Endothelial cell of umbilical vein (primary cell): Measurements from ENCODE around the gene GRID1. TPM values are rescaled to one million over a fixed set of nuclear protein-coding genes. Genes with fewer than 3 reads are reported as not detected.

Experiments used
- BruUV-seq: library from RNA; stranded (reverse); fragments of 400-500 nt; replicated peaks from 2 replicates; lab custom pipeline; 2021; lab: Mats Ljungman, UMichigan
- CTCF ChIA-PET: fragments of 300-600, 350-600 bp; sonication (Branson Sonifier 250); formaldehyde crosslinking; loops from one replicate; lab custom pipeline; 2021; ENCODE audit warnings: antibody characterized with exemption, inconsistent platforms; lab: Charles Lee
- POLR2A ChIA-PET: fragments of 300-600, 350-600 bp; sonication (Branson Sonifier 250); formaldehyde crosslinking; loops from one replicate; lab custom pipeline; 2021; ENCODE audit warnings: antibody characterized with exemption, inconsistent platforms; lab: Charles Lee
- DNase-seq: peaks from one replicate; pipeline ENCODE4 v3.0.0-alpha.2; 2011; ENCODE audit warnings: low read depth, low spot score
- FAIRE-seq: peaks from 2 replicates; lab custom pipeline; 2011; peaks lifted over from hg19 to GRCh38; lab: Jason Lieb, UNC
- H2AFZ ChIP-seq: 2 replicates; pipeline ENCODE4 v1.6.0; 2012; ENCODE audit warnings: low read depth, low read length, control low read depth, inconsistent platforms
- H3K27ac ChIP-seq: 2 replicates; pipeline ENCODE4 v1.5.1; 2011; ENCODE audit warnings: low read depth, mild to moderate bottlenecking, control low read depth, low read length, moderate library complexity; ENCODE audit not compliant: insufficient read depth
- H3K27me3 ChIP-seq, 2 experiments: 2 replicates each; pipeline versions ENCODE4 v1.6.0 to v1.6.1; 2011; ENCODE audit warnings: low read length in 2 of 2, mixed read lengths in 1 of 2; ENCODE audit not compliant: control insufficient read depth in 2 of 2, insufficient read depth in 2 of 2
- H3K36me3 ChIP-seq, 2 experiments: 2 replicates in 1 of 2; 3 replicates in 1 of 2; pipeline ENCODE4 v1.5.1; 2011; ENCODE audit warnings: low read length in 2 of 2, mild to moderate bottlenecking in 1 of 2, moderate library complexity in 1 of 2; ENCODE audit not compliant: control insufficient read depth in 2 of 2, insufficient read depth in 2 of 2; ENCODE audit errors: extremely low read depth in 1 of 2
- H3K4me1 ChIP-seq: 3 replicates; pipeline ENCODE4 v1.5.1; 2011; ENCODE audit warnings: mild to moderate bottlenecking, low read length; ENCODE audit not compliant: control insufficient read depth, insufficient read depth; ENCODE audit errors: extremely low read depth
- H3K4me2 ChIP-seq: 2 replicates; pipeline ENCODE4 v1.6.1; 2011; ENCODE audit warnings: low read length, control low read depth, mixed read lengths; ENCODE audit not compliant: insufficient read depth
- H3K4me3 ChIP-seq, 3 experiments: fragments of 200-600 bp in 1 of 3; sonication (generic), shearing (Covaris generic) in 1 of 3; replicated peaks in 1 of 3; 2 replicates each; pipeline ENCODE4 v1.5.1; 2011 to 2016; ENCODE audit warnings: control low read depth in 3 of 3, low read length in 3 of 3, mild to moderate bottlenecking in 2 of 3, inconsistent platforms in 1 of 3, low read depth in 1 of 3, moderate library complexity in 1 of 3; ENCODE audit not compliant: insufficient read depth in 1 of 3
- H3K79me2 ChIP-seq: 2 replicates; pipeline ENCODE4 v1.6.0; 2012; ENCODE audit warnings: low read length, inconsistent platforms; ENCODE audit not compliant: control insufficient read depth, insufficient read depth
- H3K9ac ChIP-seq: replicated peaks from 2 replicates; pipeline ENCODE3; 2011; ENCODE audit warnings: low read length, control low read depth; ENCODE audit not compliant: insufficient read depth; ENCODE audit errors: extremely low read depth
- H3K9me1 ChIP-seq: replicated peaks from 3 replicates; pipeline ENCODE4 v1.6.0; 2011; ENCODE audit warnings: mild to moderate bottlenecking, low read length; ENCODE audit not compliant: control insufficient read depth, insufficient read depth; ENCODE audit errors: extremely low read depth
- H3K9me3 ChIP-seq: replicated peaks from 2 replicates; pipeline ENCODE4 v1.5.1; 2012; ENCODE audit warnings: low read length, inconsistent platforms; ENCODE audit not compliant: control insufficient read depth, insufficient read depth
- H4K20me1 ChIP-seq: replicated peaks from 2 replicates; pipeline ENCODE3; 2011; ENCODE audit warnings: mild to moderate bottlenecking, low read length; ENCODE audit not compliant: control insufficient read depth, insufficient read depth; ENCODE audit errors: extremely low read depth
- EZH2 ChIP-seq: IDR thresholded peaks from 2 replicates; pipeline ENCODE4 v1.6.1; 2012; ENCODE audit warnings: borderline replicate concordance, low read depth, mild to moderate bottlenecking, moderate library complexity, low read length, inconsistent platforms; ENCODE audit not compliant: severe bottlenecking
- FOS ChIP-seq: IDR thresholded peaks from 2 replicates; pipeline ENCODE4 v1.6.1; 2011; ENCODE audit warnings: mild to moderate bottlenecking, low read length, moderate library complexity, borderline replicate concordance; ENCODE audit not compliant: insufficient read depth
- GATA2 ChIP-seq: IDR thresholded peaks from 2 replicates; pipeline ENCODE4 v1.7.0; 2011; ENCODE audit warnings: low read depth, mild to moderate bottlenecking, moderate library complexity, mixed read lengths, low read length; ENCODE audit not compliant: insufficient read length, insufficient read depth
- JUN ChIP-seq: IDR thresholded peaks from 2 replicates; pipeline ENCODE4 v1.6.1; 2011; ENCODE audit warnings: borderline replicate concordance, low read depth; ENCODE audit not compliant: insufficient read length, insufficient read depth
- MYC ChIP-seq: IDR thresholded peaks from one replicate; pipeline ENCODE4 v1.6.1; 2011; ENCODE audit warnings: mild to moderate bottlenecking, low read depth, low read length
- POLR2A ChIP-seq: IDR thresholded peaks from 2 replicates; pipeline ENCODE4 v1.6.1; 2012; ENCODE audit warnings: low read depth, mild to moderate bottlenecking, control low read depth, low read length
- POLR2AphosphoS5 ChIP-seq: IDR thresholded peaks from 2 replicates; pipeline ENCODE4 v1.6.1; 2012; ENCODE audit warnings: low read depth, mild to moderate bottlenecking, control low read depth, low read length, moderate library complexity; ENCODE audit not compliant: insufficient read depth
- dilution Hi-C: fragments of 300-500 bp; cut with MboI; formaldehyde crosslinking; loops from one replicate; pipeline ENCODE4 v1.15.0; 2019; ENCODE audit warnings: low sequenced_read_pairs; ENCODE audit not compliant: extremely low pct_ligation_motif_present
- intact Hi-C: fragments of 100-400 bp; cut with micrococcal nuclease; formaldehyde crosslinking; loops from one replicate; pipeline ENCODE4 v1.10.0; 2022
- polyA plus RNA-seq, 4 experiments: library from polyadenylated mRNA; depleted of rRNA in 3 of 4; stranded (reverse) in 3 of 4; unstranded in 1 of 4; fragments of >200 nt; gene quantifications; 2 replicates each; pipeline versions ENCODE4 v1.2.1 to v1.2.3, GENCODE V29; 2011 to 2012; ENCODE audit warnings: missing spikeins in 1 of 4
- total RNA-seq: library from RNA; stranded (reverse); gene quantifications from 2 replicates; pipeline ENCODE4 v1.2.3, GENCODE V29; 2021
- TF ChIP-seq, protein P1 (sequence below): IDR thresholded peaks from 2 replicates; pipeline ENCODE4 v1.6.1; 2011; ENCODE audit not compliant: insufficient read depth, insufficient read length
- TF ChIP-seq, protein P2 (sequence below), 2 donors: IDR thresholded peaks; 1 replicate in 1 of 2; 2 replicates in 1 of 2; pipeline ENCODE4 v1.5.1; 2011; ENCODE audit warnings: low read length in 2 of 2, mild to moderate bottlenecking in 2 of 2, moderate library complexity in 2 of 2, control low read depth in 1 of 2, inconsistent platforms in 1 of 2, low read depth in 1 of 2; ENCODE audit not compliant: insufficient read depth in 1 of 2; ENCODE audit errors: extremely low read depth in 1 of 2

GRID1 gene
- total and polyA plus RNA-seq, 2 donors (not counting 3 experiments of a cell fraction or from before 2014, with no cell fraction given): not detected

DNA sequence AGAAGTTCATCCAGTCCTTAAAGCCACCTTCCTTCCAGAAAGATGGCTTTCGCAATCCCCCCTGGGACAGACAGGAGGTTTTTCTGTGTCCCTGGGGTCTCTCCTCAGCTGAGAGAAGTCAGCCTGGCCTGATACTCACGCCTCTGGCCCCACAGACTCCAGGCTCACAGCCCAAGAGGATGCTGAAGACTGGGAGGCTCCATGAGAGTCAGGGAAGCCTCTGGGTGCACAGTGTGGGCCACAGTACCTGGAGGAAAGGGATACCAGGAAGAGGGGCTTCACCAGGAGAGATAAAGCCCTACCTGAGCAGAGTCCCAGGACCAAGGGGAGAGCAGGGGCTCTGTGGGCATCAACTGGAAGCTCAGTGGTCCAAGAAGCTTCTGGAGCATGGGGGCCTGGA is 324.4 kb downstream of the GRID1 start:
- no peaks in the 10 kb centered on the region for H3K4me1 ChIP-seq
- BruUV-seq: no TSS peak
- H3K9ac ChIP-seq: no peak overlapping the region
- H3K27ac ChIP-seq: no peak overlapping the region
- no peaks in the 10 kb centered on the region for H4K20me1 ChIP-seq
- no peaks in the 10 kb centered on the region for H3K9me1 ChIP-seq
- no peaks in the 10 kb centered on the region for H3K27me3 ChIP-seq
- no peak for TF ChIP-seq GATA2
- TF ChIP-seq, protein P1, sequence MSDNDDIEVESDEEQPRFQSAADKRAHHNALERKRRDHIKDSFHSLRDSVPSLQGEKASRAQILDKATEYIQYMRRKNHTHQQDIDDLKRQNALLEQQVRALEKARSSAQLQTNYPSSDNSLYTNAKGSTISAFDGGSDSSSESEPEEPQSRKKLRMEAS: no peak
- no peak for TF ChIP-seq FOS
- no peak for TF ChIP-seq POLR2AphosphoS5
- no peak for TF ChIP-seq MYC
- no peak for TF ChIP-seq POLR2A
- no peak for TF ChIP-seq EZH2
- TF ChIP-seq, protein P2, sequence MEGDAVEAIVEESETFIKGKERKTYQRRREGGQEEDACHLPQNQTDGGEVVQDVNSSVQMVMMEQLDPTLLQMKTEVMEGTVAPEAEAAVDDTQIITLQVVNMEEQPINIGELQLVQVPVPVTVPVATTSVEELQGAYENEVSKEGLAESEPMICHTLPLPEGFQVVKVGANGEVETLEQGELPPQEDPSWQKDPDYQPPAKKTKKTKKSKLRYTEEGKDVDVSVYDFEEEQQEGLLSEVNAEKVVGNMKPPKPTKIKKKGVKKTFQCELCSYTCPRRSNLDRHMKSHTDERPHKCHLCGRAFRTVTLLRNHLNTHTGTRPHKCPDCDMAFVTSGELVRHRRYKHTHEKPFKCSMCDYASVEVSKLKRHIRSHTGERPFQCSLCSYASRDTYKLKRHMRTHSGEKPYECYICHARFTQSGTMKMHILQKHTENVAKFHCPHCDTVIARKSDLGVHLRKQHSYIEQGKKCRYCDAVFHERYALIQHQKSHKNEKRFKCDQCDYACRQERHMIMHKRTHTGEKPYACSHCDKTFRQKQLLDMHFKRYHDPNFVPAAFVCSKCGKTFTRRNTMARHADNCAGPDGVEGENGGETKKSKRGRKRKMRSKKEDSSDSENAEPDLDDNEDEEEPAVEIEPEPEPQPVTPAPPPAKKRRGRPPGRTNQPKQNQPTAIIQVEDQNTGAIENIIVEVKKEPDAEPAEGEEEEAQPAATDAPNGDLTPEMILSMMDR (IDR thresholded peaks at IDR 0.05; ENCODE audit: extremely low read depth in 1 of 2, insufficient read depth in 1 of 2, low read depth in 1 of 2, low read length in 2 of 2): no peak
- TF ChIP-seq JUN: no peak
- CTCF ChIA-PET: no interaction called here
- no peak overlapping the region for H3K4me3 ChIP-seq
- no peak overlapping the region for H3K4me2 ChIP-seq
- DNase-seq (no peak), FAIRE-seq (no peak)
- no peaks in the 10 kb centered on the region for H3K79me2 ChIP-seq
- intact Hi-C loops: no loop called here
- no peak overlapping the region for H2AFZ ChIP-seq
- H3K9me3 ChIP-seq: no peaks in the 10 kb centered on the region
- H3K36me3 ChIP-seq: no peaks in the 10 kb centered on the region
- dilution Hi-C loops: no loop called here
- POLR2A ChIA-PET: no interaction called here
